Lung (tissue), 12 donors: ENCODE data around the gene UGGT1. TPM values are rescaled to one million over a fixed set of nuclear protein-coding genes. Genes with fewer than 3 reads are reported as not detected.

Experiments
- ATAC-seq: fragments of 200-7000 bp; cut with Tn5 transposase; one replicate; pipeline ENCODE4 v1.9.1; 2020; ENCODE audit warnings: moderate number of reproducible peaks; ENCODE audit not compliant: insufficient read depth, low FRiP score
- DNase-seq, 3 donors: peaks; one replicate each; pipeline ENCODE4 v3.0.0-alpha.2; 2013 to 2017
- H3K27ac ChIP-seq, 2 donors: one replicate each; pipeline ENCODE4 v1.5.1; 2013; ENCODE audit warnings: mild to moderate bottlenecking in 2 of 2, moderate library complexity in 2 of 2, control low read depth in 1 of 2, inconsistent platforms in 1 of 2, low read depth in 1 of 2, low read length in 1 of 2
- H3K27me3 ChIP-seq, 3 donors: one replicate each; pipeline ENCODE4 v1.5.1; 2013; ENCODE audit warnings: low read length in 2 of 3; ENCODE audit not compliant: control insufficient read depth in 3 of 3, insufficient read depth in 3 of 3
- H3K36me3 ChIP-seq, 4 donors: one replicate each; pipeline ENCODE4 v1.5.1; 2013; ENCODE audit warnings: low read length in 4 of 4, mild to moderate bottlenecking in 1 of 4, moderate library complexity in 1 of 4; ENCODE audit not compliant: control insufficient read depth in 4 of 4, insufficient read depth in 4 of 4
- H3K4me1 ChIP-seq, 5 donors: one replicate each; pipeline ENCODE4 v1.5.1; 2013; ENCODE audit warnings: low read length in 5 of 5, mild to moderate bottlenecking in 2 of 5, moderate library complexity in 1 of 5; ENCODE audit not compliant: control insufficient read depth in 5 of 5, insufficient read depth in 5 of 5
- H3K4me3 ChIP-seq: one replicate; pipeline ENCODE4 v1.5.1; 2013; ENCODE audit warnings: mild to moderate bottlenecking, control low read depth, moderate library complexity
- H3K9ac ChIP-seq, 2 donors: one replicate each; pipeline ENCODE4 v1.5.1; 2013; ENCODE audit warnings: low read length in 2 of 2, control low read depth in 1 of 2; ENCODE audit not compliant: insufficient read depth in 1 of 2
- H3K9me3 ChIP-seq, 4 donors: one replicate each; pipeline ENCODE4 v1.5.1; 2013; ENCODE audit warnings: low read length in 3 of 4, mild to moderate bottlenecking in 1 of 4, moderate library complexity in 1 of 4; ENCODE audit not compliant: control insufficient read depth in 4 of 4, insufficient read depth in 3 of 4
- CTCF ChIP-seq: IDR thresholded peaks from 2 replicates; pipeline ENCODE4 v1.5.1; 2012; ENCODE audit warnings: mild to moderate bottlenecking; ENCODE audit errors: control extremely low read depth, extremely low read depth
- WGBS, 2 donors: extraction: QIAGEN DNeasy Blood & Tissue Kit; methylation state at CpG; one replicate each; pipeline ENCODE4 v1.1.7; 2013; 5-methylcytosine and 5-hydroxymethylcytosine counted together
- polyA plus RNA-seq, 2 donors: library from polyadenylated mRNA; stranded (reverse); fragments of 200-250 nt; gene quantifications; one replicate each; pipeline ENCODE4 v1.2.1, GENCODE V29; 2013
- total RNA-seq, 2 donors: library from RNA; depleted of rRNA in 1 of 2; stranded (reverse); fragments of >200 nt in 1 of 2; gene quantifications; one replicate each; pipeline ENCODE4 v1.2.1, GENCODE V29; 2014 to 2021
- donor health status: control.
- donor health status: control.
- donor health status: Bipolar disorder and iron deficiency.
- donor health status: healthy.
- donor health status: DM: yes; HTN: yes; CAD: no.

UGGT1 gene
- total and polyA plus RNA-seq, 4 donors = 9.4 to 57.7 (median 32.8) TPM

GRCh38 chr2:128233790-128234395, 142.9 kb downstream of the UGGT1 start:
- Histone ChIP-seq H3K4me3 (peak overlapping the region; percentile 59), H3K27ac (no peak overlapping the region), H3K4me1 (peaks cover 0 to 5% (median 0%) of the 10 kb centered on the region in 5 donors), H3K9me3 (peaks cover 0 to 2% (median 0%) of the 10 kb centered on the region in 4 donors), H3K27me3 (no peaks in the 10 kb centered on the region), H3K9ac (no peak overlapping the region), H3K36me3 (no peaks in the 10 kb centered on the region)
- 43 to 55% methylated on average over 11 of the region's 11 CpGs for WGBS, 2 donors
- ATAC-seq (no peak), DNase-seq (no peak)
- TF ChIP-seq CTCF = no peak

- DNase-seq (no peak), ATAC-seq (no peak)
- Histone ChIP-seq H3K4me3 (no peak overlapping the region), H3K4me1 (peaks cover 0 to 5% (median 0%) of the 10 kb centered on the region in 5 donors), H3K9ac (no peak overlapping the region), H3K27ac (no peak overlapping the region), H3K27me3 (no peaks in the 10 kb centered on the region), H3K36me3 (no peaks in the 10 kb centered on the region), H3K9me3 (peaks cover 0 to 2% (median 0%) of the 10 kb centered on the region in 4 donors)
- TF ChIP-seq CTCF = no peak
- 87 to 89% methylated on average over 5 of the region's 5 CpGs for WGBS, 2 donors
Measured at GRCh38 chr2:128234613-128235012, 143.6 kb downstream of the UGGT1 start.

GRCh38 chr2:128235581-128235980, 144.6 kb downstream of the UGGT1 start:
- TF ChIP-seq CTCF = no peak
- peaks cover 0 to 5% (median 0%) of the 10 kb centered on the region in 5 donors for H3K4me1 ChIP-seq
- no peak for ATAC-seq
- DNase-seq = no peak
- no peak overlapping the region for H3K9ac ChIP-seq
- no peak overlapping the region for H3K27ac ChIP-seq
- no peak overlapping the region for H3K4me3 ChIP-seq
- peaks cover 0 to 2% (median 0%) of the 10 kb centered on the region in 4 donors for H3K9me3 ChIP-seq
- WGBS, 2 donors = 89 to 96% methylated on average over 8 of the region's 8 CpGs
- H3K36me3 ChIP-seq = no peaks in the 10 kb centered on the region
- peaks cover 0 to 2% (median 0%) of the 10 kb centered on the region in 3 donors for H3K27me3 ChIP-seq

- ATAC-seq = no peak
- WGBS, 2 donors = 89 to 92% methylated on average over 8 of the region's 8 CpGs
Measured at GRCh38 chr2:128236491-128237035, 145.6 kb downstream of the UGGT1 start.

More at GRCh38 chr2:128236491-128237035, 145.6 kb downstream of the UGGT1 start:
- Histone ChIP-seq H3K9me3 (peaks cover 0 to 2% (median 0%) of the 10 kb centered on the region in 4 donors), H3K9ac (no peak overlapping the region), H3K27me3 (peaks cover 0 to 2% (median 0%) of the 10 kb centered on the region in 3 donors), H3K36me3 (no peaks in the 10 kb centered on the region), H3K27ac (no peak overlapping the region), H3K4me3 (no peak overlapping the region), H3K4me1 (peaks cover 0 to 5% (median 0%) of the 10 kb centered on the region in 5 donors)
- no peak for TF ChIP-seq CTCF
- no peak for DNase-seq
